Right lobe of liver (tissue), 4 donors: Measurements from ENCODE around the gene CACNA1C.

Experiments
- CTCF ChIP-seq, 4 donors: fragments of 200-600 bp in 3 of 4; fragments of 450-650 bp in 1 of 4; IDR thresholded peaks; one replicate each; pipeline versions ENCODE4 v1.5.1 to v1.8.0; 2016 to 2022; ENCODE audit warnings: antibody characterized with exemption in 4 of 4, mild to moderate bottlenecking in 2 of 4
- POLR2A ChIP-seq: fragments of 450-650 bp; IDR thresholded peaks from one replicate; pipeline ENCODE4 v1.6.1; 2017; ENCODE audit warnings: antibody characterized with exemption, mild to moderate bottlenecking
- donor health status: DM: no; HTN: no; CAD: no.
- donor health status: DM: no; HTN: no; CAD: no.
- donor health status: DM: no; HTN: yes; CAD: no.

GRCh38 chr12:2411616-2412304, 359.0 kb downstream of the CACNA1C start:
- TF ChIP-seq CTCF (IDR thresholded peaks at IDR 0.05) (no peak), POLR2A (no peak)
